Measurements from ENCODE around the gene PLA2G2D.

DNA sequence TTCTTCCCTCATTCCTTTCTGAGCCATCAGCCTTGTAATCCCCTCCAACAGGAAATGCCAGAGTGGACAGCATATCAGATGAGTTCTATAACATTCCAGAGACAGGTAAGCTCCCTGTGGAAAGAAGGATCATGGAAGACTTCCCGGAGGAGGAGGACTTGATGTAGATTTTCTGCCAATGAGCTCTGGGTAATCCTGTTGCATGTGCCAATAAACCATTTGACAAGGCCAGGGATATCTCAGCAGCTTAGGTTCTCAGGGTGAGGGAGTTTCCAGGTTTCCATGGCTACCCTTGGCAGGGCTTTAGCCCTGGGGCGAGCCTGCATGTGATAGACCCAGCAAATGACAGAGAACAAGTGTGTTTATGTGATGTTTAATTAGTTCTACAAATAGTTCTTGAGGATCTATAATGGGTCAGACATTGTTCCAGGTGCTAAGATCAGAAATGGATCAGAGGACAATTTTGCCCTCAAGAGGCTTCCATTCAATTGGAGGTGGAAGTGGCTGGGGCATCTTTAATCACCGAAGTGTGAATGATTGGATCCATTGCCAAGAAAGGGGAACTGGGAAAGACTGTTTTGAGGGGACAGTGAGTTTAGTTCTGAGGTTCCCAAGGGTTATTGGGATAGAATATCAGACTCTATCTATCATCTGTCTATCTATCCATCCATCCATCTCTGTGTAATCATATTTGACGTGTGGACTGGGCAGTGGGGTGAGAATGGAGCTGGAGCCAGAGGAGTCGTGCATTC, 42.5 kb downstream of the PLA2G2D start:
- TF ChIP-seq, protein P1, sequence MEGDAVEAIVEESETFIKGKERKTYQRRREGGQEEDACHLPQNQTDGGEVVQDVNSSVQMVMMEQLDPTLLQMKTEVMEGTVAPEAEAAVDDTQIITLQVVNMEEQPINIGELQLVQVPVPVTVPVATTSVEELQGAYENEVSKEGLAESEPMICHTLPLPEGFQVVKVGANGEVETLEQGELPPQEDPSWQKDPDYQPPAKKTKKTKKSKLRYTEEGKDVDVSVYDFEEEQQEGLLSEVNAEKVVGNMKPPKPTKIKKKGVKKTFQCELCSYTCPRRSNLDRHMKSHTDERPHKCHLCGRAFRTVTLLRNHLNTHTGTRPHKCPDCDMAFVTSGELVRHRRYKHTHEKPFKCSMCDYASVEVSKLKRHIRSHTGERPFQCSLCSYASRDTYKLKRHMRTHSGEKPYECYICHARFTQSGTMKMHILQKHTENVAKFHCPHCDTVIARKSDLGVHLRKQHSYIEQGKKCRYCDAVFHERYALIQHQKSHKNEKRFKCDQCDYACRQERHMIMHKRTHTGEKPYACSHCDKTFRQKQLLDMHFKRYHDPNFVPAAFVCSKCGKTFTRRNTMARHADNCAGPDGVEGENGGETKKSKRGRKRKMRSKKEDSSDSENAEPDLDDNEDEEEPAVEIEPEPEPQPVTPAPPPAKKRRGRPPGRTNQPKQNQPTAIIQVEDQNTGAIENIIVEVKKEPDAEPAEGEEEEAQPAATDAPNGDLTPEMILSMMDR (conservative IDR thresholded peaks at IDR 0.05 in 1 of 2, IDR thresholded peaks at IDR 0.05 in 1 of 2; ENCODE audit: low read depth in 1 of 2, low read length in 2 of 2): no peak
- no peak for TF ChIP-seq EZH2 (IDR thresholded peaks at IDR 0.05; ENCODE audit: low read length, missing control alignments)
